Measurements from ENCODE around the gene PRR11. TPM values are rescaled to one million over a fixed set of nuclear protein-coding genes. Genes with fewer than 3 reads are reported as not detected.

The PRR11 gene
- total RNA-seq, 4 donors from 2014 or later = 1.5 to 4.1 (median 2.2) TPM

GRCh38 chr17:59238906-59239305 is 83.4 kb downstream of the PRR11 start:
- no peak for DNase-seq
- Histone ChIP-seq H3K27me3 (no peaks in the 10 kb centered on the region), H3K4me3 (no peak overlapping the region), H3K27ac (no peak overlapping the region), H3K9me3 (no peaks in the 10 kb centered on the region), H3K36me3 (no peaks in the 10 kb centered on the region), H3K4me1 (no peaks in the 10 kb centered on the region)
- no peak for TF ChIP-seq POLR2A (IDR thresholded peaks at IDR 0.05)
- no peak for TF ChIP-seq CTCF (IDR thresholded peaks at IDR 0.05)

- DNase-seq = no peak
- no peak for TF ChIP-seq POLR2A (IDR thresholded peaks at IDR 0.05)
- no peak for TF ChIP-seq CTCF (IDR thresholded peaks at IDR 0.05)
- no peaks in the 10 kb centered on the region for H3K36me3 ChIP-seq
- no peaks in the 10 kb centered on the region for H3K27me3 ChIP-seq
- H3K4me1 ChIP-seq = no peaks in the 10 kb centered on the region
- H3K27ac ChIP-seq = no peak overlapping the region
- no peak overlapping the region for H3K4me3 ChIP-seq
- H3K9me3 ChIP-seq = no peaks in the 10 kb centered on the region
Observed at GRCh38 chr17:59244081-59244480, 88.5 kb downstream of the PRR11 start.

Small RNA genes lying within 50 kb of the gene (small RNA-seq; reads per million reads assigned to genes)
- gene MIR301A = 1.4 to 7.3 reads per million in 2 donors
- gene MIR454 = 4.0 to 14.2 reads per million in 2 donors
- gene RNU2-58P = 0 reads per million in 2 donors

Other genes starting within 250 kb of the PRR11 start
- 10 to 100 TPM in 3 of 4 donors, 1 to 10 TPM in 1; 9.8 to 31.4 (median 14.7) TPM for gene TRIM37, start 48.9 kb upstream of the PRR11 start, total RNA-seq
- 10 to 100 TPM in 2 of 4 donors, 1 to 10 TPM in 2; 4.0 to 33.0 (median 12.6) TPM for gene SKA2, start 560 bp upstream of the PRR11 start, total RNA-seq
- gene SMG8, start 54.3 kb downstream of the PRR11 start, total RNA-seq = 10 to 100 TPM in 1 of 4 donors, 1 to 10 TPM in 3; 8.2 to 10.3 (median 9.3) TPM
- gene GDPD1, start 64.8 kb downstream of the PRR11 start, total RNA-seq = 10 to 100 TPM in 2 of 4 donors, 1 to 10 TPM in 1, not detected in 1; 9.3 to 14.5 (median 13.0) TPM
- 10 to 100 TPM; 16.5 to 24.1 (median 21.8) TPM for gene YPEL2, start 175.9 kb downstream of the PRR11 start, total RNA-seq

All from Peyer's patch (tissue), 4 donors.